Heart left ventricle (tissue), 13 donors: Measurements from ENCODE around the gene CAND1.

ENCODE experiments used
- POLR2A ChIP-seq, 2 donors: fragments of 450-650 bp; IDR thresholded peaks; one replicate each; pipeline ENCODE4 v1.6.1; 2017; ENCODE audit warnings: antibody characterized with exemption in 2 of 2, mild to moderate bottlenecking in 2 of 2, moderate library complexity in 2 of 2
- TF ChIP-seq, protein P1 (sequence below), 12 donors: fragments of 200-600 bp; sonication (generic) in 4 of 12; IDR thresholded peaks; one replicate each; pipeline versions ENCODE4 v1.5.0 to v1.8.0; 2018 to 2022; ENCODE audit warnings: antibody characterized with exemption in 12 of 12, mild to moderate bottlenecking in 5 of 12
- donor health status: ischemic (EF 13 %, LVEDD 7.1; RV severe dilation, severe dysfunction).
- donor health status: DM: no; HTN: yes; CAD: no.
- donor health status: DM: no; HTN: no; CAD: no.
- donor health status: ischemic (EF 25% LVEDD 6.9; RV normal size, moderate dysfunction).
- donor health status: ischemic (EF 25% LVEDD 5.7; RV mildly dilated, moderate dysfunction).
- donor health status: ischemic (EF 35%, LVEDD 5.7; RV mildly dilated, moderate dysfunction).
- donor health status: nonischemic (EF 11% LVEDD 7.7; RV severe dilation, severe dysfunction).
- donor health status: DM: yes; HTN: yes; CAD: no.
- donor health status: PGD.
- donor health status: ischemic (EF 29% LVEDD 5.4; RV normal size, mild dysfunction).
- donor health status: nonischemic (EF 23%, LVEDD 6.1; RV moderate dilation, normal function).

DNA sequence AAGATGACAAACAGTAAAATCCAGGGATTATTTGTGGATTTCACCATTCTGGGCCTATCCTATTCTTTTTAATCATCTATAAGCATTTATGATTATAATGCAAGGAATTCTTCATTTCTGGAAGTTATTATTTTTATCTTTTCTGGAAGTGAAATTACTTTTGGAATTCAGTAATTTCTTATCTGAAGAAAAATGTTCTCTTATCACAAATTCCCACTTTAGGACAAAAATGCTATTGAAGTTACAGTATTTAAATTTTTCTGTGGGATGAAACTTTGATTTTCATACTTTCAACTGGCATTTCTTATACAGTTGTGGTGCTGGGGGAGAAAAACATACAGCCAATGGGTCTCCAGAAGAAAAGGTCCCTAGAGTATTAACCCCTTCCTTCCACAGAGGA, 96.0 kb downstream of the CAND1 start:
- TF ChIP-seq, protein P1, sequence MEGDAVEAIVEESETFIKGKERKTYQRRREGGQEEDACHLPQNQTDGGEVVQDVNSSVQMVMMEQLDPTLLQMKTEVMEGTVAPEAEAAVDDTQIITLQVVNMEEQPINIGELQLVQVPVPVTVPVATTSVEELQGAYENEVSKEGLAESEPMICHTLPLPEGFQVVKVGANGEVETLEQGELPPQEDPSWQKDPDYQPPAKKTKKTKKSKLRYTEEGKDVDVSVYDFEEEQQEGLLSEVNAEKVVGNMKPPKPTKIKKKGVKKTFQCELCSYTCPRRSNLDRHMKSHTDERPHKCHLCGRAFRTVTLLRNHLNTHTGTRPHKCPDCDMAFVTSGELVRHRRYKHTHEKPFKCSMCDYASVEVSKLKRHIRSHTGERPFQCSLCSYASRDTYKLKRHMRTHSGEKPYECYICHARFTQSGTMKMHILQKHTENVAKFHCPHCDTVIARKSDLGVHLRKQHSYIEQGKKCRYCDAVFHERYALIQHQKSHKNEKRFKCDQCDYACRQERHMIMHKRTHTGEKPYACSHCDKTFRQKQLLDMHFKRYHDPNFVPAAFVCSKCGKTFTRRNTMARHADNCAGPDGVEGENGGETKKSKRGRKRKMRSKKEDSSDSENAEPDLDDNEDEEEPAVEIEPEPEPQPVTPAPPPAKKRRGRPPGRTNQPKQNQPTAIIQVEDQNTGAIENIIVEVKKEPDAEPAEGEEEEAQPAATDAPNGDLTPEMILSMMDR (IDR thresholded peaks at IDR 0.05): no peak
- no peak for TF ChIP-seq POLR2A (IDR thresholded peaks at IDR 0.05)
